ENCODE results near the gene TVP23B.
A peak's percentile ranks its signal among the peaks of the same experiment; 100 is the strongest.
"Not testable (repeated sequence)": the region's sequence is repeated elsewhere in the genome, so short reads cannot be mapped to it uniquely, and the experiment has no call there.

Gene TVP23B

DNA sequence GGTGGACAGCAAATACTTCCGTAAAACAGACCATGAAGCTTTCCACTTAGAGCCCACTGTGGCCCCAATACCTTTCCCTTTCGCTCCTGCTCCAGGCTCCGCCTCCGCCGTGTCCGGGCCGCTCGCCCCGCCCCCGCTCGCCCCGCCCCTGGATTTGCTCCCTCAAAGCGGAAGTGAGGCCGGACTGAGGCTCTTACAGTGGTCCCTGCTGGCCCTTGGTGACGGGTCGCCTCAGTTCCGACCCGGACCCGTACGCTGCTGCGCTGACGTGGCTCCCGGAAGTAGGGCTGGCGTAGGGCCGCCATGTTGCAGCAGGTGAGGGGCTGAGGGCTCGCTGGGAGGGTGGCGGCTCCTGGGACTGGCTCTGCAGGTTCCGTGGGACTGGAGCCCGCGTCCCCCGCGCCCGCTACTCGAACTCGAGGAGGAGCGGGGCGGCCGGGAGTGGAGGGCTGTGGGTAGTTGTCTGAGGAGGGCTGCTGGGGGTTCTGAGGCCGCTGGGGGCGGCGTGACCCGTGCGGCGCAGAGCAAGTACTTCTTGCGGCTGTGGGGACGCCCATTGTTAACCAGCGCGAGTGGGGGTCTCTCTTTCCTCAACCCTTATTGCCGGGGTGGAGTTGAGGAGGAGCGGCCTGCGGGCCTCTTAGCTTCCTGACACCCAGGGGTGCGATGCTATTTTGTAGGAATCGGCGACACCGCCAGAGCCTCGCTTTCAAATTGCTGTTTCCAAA, at the start of gene TVP23B:
Gene TVP23B, plus strand, starts transcription at position 193 of the 728 bp plus-strand sequence. Its CDS starts 111 bp downstream, at position 304.
- DNase-seq, result peak; percentile 95

DNA sequence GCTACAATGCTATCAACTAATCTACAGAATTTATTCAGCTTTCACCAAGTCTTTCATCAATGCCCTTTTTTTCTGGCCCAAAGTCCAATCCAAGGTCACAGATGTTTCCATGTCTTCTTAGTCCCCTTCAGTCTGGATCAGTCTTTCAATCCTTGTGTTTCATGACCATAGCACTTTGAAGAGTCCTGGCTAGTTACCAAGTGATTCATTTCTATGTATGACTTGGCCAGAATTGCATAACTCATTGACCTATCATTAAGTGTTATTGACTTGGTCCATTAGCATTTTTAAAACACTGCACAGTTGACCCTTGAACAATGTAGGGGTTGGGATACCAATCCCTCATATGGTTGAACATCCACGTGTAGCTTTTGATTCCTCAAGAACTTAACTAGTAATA, 48.5 kb upstream of the TVP23B start:
- not testable (repeated sequence) for DNase-seq

DNA sequence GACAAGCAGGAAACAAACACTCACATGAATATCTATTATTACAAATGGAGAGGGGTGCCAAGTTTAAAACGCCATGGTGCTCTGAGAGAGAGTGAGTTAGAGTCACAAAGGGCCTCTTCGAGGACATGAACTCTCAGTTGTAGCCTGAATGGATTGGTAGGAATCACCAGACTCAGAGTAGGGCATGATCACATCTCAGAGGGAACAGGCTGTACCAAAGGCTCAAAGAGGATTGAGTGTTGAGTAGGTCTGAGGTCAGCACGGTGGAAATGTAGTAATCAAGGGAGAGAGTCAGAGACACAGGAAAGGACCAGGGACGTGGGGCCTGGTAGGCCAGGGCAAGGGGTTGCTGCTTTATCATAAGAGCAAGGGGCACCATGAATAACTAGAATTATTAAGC, 47.6 kb upstream of the TVP23B start:
- not testable (repeated sequence) for DNase-seq

DNA sequence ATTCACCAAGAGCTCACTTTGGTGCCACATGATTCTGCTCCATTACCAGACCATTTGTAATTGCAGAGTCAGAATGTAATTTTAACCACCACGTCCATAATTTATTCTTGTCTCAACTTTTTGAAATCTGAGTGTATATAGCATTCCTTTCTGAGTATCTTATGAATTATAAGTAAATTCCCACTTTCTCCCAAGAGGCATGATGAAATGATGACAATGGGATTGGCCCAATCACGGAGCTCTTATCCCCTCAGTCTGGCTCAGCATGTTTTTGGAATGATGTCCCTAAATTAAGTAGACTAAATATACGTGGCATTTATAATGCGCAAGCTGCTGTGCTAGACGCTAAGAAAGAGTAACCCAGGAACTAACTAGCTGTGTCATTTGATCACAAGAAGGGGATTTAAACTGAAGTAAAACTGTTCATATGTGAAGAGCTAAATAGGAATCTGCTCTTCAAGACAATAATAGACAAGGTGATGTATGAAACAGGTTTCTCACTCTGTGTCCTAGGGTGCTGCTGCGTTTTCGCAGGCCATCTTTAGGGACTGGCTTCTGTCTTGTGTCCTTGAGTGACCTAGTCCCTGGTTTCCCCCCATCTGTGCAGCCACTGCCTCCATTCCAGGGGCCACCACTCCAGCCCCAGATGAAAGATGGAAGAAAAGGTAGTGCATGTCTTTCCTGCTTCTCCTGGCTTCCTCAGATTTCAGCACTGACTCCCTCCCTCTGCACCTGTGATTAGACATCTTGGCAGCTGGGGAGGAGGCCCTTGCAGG, 41.2 kb upstream of the TVP23B start:
- DNase-seq, result not testable (repeated sequence)

DNA sequence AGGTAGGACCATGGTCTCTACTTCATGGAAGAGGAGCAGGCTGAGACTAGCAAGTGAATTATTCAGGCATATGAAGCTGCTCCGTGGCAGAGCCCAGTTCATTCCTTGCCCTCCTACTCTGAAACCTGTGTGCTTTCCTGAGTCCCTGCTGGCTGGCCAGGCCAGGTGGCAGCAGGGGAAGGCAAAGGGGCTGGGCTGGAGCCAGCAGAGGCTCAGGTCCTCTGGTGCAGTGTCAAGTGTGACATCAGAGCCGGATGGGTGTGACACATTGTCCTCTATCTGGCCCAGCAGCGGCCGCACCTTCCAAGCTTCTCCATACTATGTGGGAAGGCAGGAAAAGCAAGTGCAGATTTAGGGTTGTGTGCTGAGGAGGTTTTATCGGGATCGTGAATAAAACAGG, 39.8 kb upstream of the TVP23B start:
- DNase-seq, result not testable (repeated sequence)

DNA sequence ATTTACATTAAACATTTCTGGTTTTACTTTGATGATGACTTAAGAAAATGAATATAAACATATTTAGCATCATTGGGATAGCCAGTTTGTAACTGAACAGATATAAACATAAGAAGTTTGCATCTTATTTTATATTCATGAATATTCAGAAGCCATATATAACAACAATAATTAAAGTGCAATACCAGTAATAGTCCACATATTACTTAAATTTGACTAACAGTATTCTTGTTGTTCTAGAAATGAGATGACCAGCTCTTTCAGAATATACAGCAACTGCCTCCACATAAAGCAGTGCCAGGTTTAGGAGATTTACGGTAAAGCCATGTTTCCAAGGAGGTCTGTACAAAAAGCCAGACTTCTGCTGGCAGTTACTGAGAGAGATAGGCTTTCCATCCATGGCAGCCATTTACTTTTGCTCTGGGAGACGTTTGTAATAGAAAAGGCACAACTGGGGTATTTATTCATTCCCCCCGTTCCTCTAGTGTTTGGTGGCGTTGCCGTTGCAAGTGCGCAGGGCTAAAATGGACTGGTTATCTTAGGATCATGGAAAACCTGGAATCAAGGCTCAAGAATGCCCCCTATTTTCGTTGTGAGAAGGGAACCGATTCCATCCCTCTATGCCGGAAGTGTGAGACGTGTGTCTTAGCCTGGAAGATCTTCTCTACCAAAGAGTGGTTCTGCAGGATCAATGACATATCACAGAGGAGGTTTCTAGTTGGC, 37.1 kb upstream of the TVP23B start, which contains the start of gene FBXW10:
Gene FBXW10, plus strand, starts transcription at position 356 of the 723 bp plus-strand sequence. Its CDS starts 191 bp downstream, at position 547.
- not testable (repeated sequence) for DNase-seq

DNA sequence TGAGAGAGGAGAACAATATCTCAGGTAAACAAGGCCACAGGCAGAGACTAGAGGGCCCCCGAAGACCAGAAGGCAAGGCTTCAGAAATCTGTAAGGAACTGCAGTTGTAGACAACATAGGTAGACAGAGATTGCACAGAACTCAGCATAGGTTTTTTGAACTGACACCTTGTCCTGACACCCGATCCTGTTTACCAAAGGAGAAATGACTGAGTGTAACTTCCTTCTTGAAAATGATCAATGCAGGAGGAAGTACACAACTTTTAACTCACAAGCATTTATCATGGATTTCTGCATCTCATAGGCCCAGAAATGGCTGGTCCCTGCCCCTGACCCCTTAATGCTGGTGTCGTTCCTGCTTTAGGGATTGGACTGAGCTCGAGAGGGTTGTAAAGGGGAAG, 36.3 kb upstream of the TVP23B start:
- peak; percentile 39 for DNase-seq

DNA sequence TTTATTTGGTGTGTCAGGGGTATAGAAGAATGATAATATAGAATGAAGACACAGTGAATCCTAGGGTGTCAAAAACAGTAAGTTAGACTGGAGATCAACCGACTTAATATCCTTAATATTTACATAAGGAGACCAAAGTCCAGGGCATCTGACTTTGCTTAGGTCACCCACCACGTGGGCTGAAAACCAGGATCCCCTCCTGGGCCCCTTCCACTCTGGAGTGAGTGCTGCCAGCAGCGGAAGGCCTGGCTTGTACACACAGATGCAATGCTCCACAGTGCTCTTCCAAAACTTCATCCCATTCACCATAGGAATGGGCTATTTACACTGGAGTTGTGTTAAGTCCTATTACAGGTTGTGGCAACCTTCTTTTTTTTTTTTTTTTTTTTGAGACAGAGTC, 34.4 kb upstream of the TVP23B start:
- DNase-seq, result not testable (repeated sequence)

DNA sequence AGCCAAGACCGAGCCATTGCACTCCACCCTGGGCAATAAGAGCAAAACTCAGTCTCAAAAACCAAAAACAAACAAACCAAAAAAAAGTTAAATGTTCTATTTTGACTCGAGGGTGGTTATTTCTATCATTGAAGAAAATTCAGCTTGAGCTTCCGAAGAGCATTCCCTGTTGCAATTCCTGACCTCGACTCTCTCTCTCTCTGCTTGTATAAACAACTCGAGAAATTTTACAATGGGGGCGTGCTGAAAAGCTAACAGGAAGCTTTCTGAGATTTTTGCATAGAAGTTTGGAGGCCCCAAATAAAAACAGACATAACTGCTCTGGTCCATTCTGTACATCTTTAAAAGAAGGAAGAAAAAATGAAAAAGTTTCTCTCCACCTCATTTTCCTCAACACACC, 33.5 kb upstream of the TVP23B start:
- DNase-seq, result not testable (repeated sequence)

DNA sequence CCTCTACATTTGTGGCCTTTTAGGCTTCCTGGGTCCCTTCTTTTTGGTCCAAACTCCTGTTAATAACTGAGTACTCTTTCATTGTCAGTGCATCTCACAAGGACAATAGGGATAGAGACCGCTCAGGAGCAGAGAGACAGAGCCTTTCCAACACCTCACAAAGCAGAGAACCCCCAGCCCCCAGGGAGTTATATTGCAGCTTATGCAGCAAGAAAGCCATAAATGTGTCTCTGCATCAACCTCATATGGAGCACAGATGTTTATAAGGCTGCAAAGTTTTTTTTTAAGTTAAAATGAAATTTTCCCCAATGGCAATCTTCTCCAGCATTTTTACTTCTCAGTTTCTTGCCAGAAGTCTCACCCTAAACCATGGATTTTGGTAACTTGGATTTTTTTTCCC, 30.7 kb upstream of the TVP23B start:
- DNase-seq, result not testable (repeated sequence)

DNA sequence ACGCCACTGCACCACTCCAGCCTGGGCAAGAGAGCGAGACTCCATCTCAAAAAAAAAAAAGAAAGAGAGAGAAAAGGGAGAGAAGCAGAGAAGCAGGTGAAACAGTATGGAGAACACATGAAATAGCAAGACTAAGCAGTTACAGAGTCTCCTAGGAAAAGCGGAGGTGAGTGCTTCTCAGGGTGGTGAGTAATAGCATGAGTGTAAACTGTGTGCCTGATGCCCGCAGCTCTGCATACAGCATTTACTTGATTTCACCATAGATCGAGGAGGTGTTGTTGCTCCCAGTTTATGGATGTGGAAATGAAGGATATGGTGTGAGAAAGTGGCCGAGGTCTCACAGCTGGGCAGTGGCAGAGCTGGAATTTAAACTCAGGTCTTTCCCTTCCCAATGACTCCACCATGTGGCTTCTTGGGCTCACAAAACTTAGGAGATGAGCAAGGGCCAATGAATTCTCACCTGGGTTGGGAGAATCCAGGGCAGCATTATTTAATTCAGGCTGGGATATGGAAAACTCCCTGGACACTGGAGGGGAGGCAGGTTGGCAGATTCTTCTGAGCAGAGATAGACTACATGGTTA, 27.1 kb upstream of the TVP23B start:
- DNase-seq, result not testable (repeated sequence)

DNA sequence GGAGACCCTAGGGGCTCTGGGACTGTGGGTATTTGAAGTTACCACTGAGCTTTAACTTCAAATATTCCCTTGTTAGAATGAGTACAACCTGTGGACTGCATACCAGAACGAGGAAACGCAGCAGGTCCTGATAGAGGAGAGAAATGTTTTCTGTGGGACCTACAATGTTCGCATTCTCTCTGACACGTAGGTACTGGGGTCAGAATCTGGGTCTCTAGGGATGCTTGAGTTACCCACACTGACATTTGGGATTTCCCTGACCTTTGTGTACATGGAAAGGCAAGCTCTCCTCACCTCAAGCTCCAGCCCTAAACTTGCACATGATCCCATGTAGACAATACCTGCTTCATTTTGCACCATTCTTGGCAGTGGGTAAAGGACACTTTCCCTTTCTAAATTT, 25.0 kb upstream of the TVP23B start:
- not testable (repeated sequence) for DNase-seq

DNA sequence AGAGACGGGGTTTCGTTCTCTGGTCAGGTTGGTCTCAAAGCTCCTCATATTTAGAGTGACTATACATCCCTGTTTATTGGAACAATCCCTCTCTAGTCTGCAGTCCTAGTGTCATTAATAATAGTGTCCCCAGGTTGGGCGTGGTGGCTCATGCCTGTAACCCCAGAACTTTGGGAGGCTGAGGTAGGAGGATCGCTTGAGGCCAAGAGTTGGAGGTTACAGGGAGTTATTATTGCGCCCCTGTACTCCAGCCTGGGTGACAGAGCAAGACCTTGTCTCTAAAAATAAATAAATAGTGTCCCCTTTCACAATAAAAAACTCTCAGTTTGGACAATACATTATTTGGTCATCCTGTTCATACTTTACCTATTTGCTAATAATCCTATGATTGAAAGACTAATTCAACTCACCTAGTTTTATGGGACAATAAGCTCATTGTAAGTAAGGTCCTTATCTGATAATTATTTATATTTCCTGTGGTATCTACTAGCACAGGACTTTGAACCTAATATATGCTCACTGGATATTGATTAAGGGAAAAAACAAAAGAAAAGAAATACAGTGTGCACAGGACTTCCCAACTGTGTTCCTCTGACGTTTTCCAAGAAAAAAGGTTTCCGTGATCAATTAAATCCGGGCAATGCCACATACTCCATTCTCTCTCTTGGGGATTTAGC, 23.5 kb upstream of the TVP23B start:
- DNase-seq, result not testable (repeated sequence)

DNA sequence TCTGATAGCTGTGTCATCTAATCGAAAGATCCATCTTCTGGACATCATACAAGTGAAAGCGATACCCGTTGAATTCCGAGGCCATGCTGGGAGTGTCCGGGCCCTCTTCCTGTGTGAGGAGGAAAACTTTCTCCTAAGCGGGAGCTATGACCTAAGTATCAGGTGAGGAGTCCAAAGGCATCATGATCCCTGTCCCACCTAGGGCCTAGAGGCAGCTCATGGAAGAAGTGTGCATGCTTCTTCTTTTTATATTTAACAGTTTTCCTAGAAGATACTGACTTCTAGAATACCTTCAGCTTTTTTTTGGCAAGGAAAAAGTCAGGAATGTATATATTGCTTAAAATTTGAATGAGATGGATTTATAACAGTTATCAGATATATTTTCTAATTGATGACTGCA, 22.6 kb upstream of the TVP23B start:
- not testable (repeated sequence) for DNase-seq

DNA sequence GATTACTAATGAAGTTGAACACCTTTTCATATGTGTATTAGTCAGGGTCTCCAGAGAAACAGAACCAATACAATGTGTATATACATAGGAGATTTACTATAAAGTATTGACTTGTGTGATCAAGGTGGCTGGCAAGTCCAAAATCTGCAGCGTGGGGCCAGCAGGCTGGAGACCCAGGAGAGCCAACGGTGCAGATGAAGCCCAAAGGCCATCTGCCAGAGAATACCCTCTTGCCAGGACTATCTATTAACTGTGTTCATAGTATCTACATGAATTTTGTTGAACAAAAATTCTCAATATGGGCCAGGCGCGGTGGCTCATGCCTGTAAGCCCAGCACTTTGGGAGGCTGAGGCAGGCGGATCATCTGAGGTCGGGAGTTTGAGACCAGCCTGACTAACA, 20.8 kb upstream of the TVP23B start:
- DNase-seq, result not testable (repeated sequence)

DNA sequence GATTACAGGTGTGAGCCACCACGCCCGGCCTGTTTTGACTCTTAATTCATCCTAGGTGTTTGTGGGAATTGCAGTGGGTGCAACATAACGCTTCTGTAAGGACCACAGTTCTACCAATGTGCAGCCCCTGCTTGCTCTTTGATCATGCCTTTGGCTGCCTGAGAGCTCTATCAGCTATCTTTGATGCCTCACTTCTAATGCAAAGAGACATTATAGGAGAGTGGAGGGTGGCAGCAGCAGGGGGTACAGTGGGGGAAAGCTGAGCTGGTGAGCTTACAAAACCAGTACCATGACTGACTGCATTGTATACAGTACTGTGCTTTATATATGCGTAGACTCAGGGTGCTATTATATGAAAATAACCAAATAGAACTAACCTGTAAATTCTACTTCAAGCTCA, 10.4 kb upstream of the TVP23B start:
- DNase-seq, result not testable (repeated sequence)

DNA sequence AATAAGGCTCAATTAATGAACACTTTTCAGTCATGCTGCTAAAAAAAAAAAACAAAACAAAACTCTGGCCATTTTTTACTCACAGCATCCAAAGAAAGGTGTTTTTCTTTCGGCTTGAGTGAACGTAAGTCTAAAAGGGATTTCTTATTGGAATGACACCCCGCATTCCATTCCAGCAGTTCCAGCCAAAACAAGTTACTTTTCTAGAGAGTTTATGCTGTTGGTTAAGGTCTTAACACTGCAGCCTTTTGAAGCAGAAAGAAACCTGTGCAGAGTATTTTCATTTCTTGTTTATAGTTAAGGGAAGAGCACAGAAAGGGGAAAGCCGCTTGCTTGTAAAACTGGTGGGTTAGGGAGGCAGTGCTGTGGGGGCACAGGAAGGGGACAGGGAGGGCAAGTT, 9.9 kb upstream of the TVP23B start:
- DNase-seq, result not testable (repeated sequence)

DNA sequence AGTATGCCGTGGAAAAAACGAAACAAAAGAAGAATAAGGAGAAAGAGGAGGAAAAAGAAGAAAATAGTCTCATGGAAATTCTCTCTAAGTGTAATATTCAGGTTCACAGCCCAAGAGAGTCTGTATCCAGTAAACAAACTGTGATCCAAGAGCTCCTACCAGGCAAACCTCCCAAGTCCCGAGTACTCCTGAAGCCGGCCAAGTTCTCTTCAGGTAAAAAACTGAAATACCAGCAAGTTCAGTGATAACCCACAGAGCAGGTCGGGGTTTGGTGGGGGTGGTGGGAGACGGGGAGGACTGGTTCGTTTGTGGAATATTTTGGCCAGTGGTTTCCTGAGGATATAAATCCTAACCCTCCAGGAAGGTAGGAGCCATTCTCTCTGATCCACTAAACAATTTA, 8.5 kb upstream of the TVP23B start:
- no peak for DNase-seq

DNA sequence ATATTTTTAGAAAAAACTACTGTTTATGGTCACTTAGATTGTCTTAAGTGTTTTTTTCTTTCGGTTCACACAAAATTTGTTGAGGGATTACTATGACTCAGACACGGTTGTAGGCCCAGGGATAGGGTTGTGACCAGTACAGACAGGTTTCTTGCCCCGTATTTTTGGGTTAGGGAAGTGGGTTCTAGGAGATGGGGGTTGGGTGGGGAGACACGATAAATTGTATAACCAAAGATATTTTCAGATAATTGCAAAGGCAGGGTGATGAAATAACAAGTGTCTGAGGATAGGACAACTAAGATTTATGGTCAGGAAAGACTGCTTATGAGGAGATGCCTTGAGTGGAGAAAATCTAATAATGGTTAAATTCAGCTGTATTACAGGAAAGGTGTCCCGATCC, 822 bp downstream of the TVP23B start:
- DNase-seq, result not testable (repeated sequence)

DNA sequence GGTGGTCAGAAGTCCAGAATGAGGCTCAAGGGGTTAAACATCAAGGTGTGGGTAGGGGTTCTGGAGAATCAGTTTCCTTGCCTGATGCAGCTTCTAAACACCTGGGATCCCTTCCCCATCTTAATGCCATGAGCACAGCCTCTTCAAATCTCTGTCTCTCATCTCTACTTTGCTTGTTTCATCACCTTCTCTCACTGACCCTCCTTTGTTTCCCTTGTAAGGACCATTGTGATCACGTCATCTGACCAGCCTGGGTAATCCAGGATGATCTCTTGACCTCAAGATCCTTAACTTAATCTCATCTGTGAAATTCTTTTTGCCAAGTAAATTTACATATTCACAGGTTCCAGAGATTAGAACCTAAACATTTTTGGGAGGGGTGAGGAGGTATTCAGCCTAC, 5.0 kb downstream of the TVP23B start:
- not testable (repeated sequence) for DNase-seq

DNA sequence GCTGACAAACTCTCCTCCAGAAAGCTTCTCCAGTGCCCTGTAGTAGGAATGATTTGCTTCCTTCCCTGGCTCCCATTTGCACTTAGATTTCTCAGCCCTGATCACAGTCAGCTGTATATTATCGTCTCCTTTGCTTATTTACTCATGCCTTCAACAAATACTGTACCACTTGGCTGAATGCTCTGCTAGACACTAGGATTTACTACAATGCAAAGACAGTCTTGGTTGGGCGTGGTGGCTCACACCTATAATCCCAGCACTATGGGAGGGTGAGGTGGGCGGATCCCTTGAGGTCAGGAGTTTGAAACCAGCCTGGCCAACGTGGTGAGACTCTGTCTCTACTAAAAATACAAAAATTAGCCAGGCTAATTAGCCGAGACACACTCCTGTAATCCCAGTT, 5.9 kb downstream of the TVP23B start:
- DNase-seq, result not testable (repeated sequence)

DNA sequence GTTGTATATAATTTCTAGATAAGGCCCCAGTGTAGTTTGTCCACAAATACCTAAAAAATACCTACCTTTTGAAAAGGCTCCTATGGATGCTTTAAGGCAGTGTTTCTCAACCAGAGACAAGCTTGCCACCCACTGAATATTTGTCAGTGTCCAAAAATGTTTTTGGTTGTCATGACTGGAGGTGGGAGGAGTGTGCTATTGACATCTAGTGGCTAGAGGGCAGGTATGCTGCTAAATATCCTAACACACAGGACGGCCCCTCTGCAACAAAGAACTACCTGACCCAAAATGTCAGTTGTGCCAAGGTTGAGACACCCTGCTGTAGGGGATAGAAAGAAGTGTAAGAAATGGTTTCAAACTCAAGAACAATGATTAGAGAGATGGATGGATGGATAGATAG, 10.4 kb downstream of the TVP23B start:
- not testable (repeated sequence) for DNase-seq

Measured in NCI-H510A treated with DMSO at 0.1 percent for 48 hours (cell line).